NCI-H146 treated with DMSO at 0.1 percent for 48 hours (cell line): ENCODE results near the gene RAPGEF6.
"Not testable (repeated sequence)": the region's sequence is repeated elsewhere in the genome, so short reads cannot be mapped to it uniquely, and the experiment has no call there.

ENCODE experiments used
- DNase-seq: peaks from one replicate; lab custom pipeline; 2025; ENCODE audit not compliant: unreplicated experiment; lab: John Stamatoyannopoulos, UW

RAPGEF6 gene, protein sequence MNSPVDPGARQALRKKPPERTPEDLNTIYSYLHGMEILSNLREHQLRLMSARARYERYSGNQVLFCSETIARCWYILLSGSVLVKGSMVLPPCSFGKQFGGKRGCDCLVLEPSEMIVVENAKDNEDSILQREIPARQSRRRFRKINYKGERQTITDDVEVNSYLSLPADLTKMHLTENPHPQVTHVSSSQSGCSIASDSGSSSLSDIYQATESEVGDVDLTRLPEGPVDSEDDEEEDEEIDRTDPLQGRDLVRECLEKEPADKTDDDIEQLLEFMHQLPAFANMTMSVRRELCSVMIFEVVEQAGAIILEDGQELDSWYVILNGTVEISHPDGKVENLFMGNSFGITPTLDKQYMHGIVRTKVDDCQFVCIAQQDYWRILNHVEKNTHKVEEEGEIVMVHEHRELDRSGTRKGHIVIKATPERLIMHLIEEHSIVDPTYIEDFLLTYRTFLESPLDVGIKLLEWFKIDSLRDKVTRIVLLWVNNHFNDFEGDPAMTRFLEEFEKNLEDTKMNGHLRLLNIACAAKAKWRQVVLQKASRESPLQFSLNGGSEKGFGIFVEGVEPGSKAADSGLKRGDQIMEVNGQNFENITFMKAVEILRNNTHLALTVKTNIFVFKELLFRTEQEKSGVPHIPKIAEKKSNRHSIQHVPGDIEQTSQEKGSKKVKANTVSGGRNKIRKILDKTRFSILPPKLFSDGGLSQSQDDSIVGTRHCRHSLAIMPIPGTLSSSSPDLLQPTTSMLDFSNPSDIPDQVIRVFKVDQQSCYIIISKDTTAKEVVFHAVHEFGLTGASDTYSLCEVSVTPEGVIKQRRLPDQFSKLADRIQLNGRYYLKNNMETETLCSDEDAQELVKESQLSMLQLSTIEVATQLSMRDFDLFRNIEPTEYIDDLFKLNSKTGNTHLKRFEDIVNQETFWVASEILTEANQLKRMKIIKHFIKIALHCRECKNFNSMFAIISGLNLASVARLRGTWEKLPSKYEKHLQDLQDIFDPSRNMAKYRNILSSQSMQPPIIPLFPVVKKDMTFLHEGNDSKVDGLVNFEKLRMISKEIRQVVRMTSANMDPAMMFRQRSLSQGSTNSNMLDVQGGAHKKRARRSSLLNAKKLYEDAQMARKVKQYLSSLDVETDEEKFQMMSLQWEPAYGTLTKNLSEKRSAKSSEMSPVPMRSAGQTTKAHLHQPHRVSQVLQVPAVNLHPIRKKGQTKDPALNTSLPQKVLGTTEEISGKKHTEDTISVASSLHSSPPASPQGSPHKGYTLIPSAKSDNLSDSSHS (N-terminal part only)

DNA sequence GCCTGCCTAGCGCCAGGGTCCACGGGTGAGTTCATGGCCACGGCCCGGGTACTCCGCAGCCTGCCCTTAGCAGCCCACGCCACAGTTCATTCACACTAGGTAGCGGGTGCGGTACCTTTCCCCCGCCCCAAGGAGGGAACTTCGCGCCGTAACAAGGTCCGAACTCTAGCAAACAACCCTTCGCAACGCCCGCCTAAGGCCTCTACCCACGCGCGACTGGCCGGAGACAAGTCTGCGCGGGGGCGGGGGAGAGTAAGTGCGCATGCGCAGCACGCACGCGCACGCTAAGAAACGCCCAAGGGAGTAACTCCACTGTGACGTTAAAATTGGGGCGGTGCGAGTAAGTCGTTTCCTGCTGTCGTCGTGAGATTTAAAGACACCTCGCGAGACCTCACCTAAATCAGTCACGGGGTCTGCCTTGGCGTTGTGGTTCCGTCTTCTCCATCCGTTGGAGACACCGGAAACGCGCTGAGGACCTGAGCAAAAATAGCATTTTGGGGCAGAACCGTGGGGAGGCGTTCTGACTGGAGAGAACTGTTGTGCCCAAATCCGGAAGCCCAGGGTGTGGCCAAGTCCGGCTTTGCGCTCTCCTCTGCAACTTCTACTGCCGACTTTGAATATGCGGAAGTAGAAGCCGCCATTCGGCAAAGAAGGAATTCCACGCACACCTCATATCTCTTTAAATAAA lies at the start of gene RAPGEF6:
Gene RAPGEF6 (minus strand): TSS at position 234 of the 688 bp plus-strand sequence. CDS start 199 bp downstream, at position 35.
- DNase-seq, result peak; percentile 94

DNA sequence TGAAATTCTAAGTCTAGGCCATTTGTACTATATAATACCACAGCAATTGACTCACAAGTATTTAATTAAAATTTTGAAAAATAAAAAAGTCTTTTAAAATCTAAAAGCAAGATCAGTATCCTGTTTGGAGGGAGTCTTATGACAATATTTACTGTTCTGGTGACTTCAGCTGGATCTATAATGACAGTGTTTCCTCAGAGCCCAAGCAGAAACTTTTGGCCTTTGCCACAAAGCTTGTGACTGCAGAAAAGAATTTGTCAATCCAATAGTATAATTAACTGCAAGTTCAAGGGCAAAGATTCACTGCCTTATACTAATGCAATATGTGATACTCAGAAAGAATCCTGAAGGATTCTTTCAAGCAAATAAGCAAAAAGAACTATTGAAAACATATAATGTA lies 49.6 kb upstream of the RAPGEF6 start:
- no peak for DNase-seq

DNA sequence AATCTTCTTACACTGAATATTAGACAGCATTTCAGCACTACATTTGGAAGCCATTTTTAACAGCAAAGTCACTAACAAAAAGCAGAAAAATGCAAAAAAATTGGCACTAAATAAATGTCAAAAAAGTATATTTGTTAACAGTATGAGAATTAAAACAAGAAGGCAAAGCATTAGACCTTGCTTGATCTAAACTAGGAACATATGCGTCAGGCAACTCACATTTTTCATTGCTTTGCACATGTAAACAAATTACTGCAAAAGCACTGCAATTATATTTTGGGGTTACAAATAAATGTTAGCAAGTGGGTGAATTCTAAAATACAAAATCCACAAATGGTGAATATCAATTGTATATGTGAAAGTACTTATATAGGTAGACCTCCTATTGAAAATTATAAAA lies 49.0 kb upstream of the RAPGEF6 start:
- DNase-seq, result no peak

DNA sequence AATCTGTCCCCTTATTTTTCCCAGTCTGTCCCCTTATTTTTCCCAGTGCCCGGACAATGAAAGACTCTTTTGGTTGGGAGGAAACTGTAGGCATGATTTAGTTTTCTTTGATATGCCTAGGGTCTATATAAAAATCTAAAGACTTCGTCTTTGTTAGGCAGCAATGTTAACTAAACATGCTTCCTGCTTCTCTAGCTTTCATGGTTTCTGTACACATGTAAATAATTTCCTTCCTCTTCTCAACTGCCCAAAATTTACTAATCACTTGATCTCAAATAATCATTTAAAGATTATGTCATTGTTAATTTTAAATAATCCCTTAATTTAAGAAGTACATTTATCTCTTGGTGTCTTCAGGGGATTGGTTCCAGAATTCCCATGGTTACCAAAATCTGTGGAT lies 47.8 kb upstream of the RAPGEF6 start:
- DNase-seq, result no peak

DNA sequence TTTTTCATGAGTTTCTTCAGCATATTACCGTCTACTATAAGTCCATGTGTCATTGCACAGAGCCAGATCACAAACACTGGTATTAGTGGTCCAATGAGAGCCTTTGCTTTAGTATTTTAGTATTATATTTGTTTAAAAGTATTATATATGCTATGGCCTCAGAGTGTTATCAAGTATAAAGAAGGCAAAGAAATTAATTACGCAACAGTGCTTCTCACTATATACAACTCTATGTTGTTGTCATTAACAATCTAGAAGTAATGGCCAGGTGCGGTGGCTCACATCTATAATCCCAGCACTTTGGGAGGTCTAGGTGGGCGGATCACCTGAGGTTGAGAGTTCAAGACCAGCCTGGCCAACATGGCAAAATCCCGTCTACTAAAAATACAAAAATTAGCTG lies 47.1 kb upstream of the RAPGEF6 start:
- no peak for DNase-seq

DNA sequence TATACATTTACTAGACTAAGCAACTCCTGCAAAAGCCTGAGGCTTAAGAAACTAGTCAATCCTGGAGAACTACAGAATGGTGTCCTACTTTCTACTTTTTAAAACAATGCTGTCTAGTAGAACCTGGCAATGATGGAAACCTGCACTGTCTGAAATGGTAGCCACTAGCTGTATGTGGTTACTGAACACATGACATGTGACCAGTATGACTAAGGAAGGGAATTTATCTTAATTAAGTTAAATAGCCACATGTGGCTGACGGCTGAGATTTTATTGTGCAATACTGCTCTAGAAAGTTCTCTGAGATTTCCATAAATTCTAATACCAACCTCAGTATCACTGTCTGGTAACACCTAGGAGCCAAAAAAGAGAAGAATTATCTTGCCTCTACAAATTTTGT lies 44.9 kb upstream of the RAPGEF6 start:
- no peak for DNase-seq

DNA sequence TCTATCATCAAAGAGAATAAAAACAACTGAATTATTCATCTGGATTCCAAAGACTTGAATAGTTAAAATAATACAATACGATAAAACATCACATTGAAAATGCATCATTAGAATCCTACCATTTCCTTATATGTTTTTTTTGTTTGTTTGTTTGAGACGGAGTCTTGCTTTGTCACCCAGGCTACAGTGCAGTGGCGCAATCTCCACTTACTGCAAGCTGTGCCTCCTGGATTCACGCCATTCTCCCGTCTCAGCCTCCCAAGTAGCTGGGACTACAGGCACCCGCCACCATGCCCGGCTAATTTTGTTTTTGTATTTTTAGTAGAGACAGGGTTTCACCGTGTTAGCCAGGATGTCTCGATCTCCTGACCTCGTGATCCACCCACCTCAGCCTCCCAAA lies 43.2 kb upstream of the RAPGEF6 start:
- DNase-seq, result not testable (repeated sequence)

DNA sequence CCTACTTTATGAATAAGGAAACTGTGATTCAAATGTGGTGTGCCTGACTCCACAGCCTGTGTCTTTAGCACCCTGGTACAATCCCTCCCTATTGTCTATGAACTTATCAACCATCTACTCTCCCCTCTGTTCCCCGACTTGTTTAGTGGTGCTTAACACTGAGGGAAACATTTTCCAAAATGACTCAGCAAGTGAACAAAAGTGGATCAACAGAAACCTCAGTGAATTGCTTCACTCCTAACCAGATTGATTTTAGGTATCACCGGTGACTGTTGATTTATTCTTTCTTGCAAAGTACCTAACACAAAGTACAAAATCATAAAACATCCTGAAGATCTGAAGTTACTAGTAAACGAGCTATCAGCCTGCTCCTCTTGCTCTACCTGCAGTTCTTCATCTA lies 42.1 kb upstream of the RAPGEF6 start:
- no peak for DNase-seq

DNA sequence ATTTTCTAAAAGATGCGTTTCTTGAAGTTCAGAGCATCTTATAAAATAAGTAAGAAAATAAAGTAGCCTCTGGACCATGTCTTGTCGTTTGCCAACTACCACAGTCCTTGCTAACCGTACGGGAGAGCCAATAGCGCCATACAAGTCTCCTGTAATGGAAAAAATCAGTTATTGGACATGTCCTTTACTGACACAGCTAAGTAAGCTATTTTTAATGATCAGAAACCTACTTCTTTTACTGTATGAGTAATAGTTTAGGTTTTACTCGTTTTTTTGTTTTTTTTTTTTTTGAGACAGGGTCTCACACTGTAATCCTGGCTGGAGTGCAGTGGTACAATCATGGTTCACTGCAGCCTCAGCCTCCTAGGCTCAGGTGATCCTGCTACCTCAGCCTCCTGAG lies 37.7 kb upstream of the RAPGEF6 start:
- no peak for DNase-seq

DNA sequence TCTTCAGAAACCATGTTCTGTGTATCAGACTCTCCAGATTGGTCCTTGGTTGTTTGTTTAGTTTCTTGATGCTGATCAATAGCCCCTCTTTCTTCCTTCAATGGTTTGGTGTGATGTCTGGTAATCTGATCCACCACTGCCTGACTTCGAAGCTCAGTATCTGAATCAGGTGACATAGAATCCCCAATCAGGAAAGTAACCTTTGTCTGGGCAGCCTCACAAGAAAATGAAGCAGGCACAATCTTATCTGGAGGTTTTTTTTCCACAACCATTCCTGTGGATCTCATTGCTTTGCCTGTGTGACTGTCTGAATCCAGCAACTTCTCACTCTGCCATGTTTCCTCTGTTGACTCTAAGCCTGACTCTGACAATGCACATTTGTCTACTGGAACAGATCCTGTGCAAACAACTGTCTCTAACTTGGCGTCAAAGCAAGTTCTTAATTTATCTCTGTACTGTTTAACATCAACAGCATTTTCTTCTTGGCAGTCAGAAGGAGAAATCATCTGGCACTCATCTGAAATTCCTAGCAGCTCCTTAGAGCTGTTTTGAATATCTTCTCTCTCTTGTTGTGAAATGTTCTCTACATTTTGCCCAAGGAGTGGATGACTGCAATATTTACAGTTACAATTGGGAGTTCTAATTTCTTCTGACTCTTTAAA lies 37.1 kb upstream of the RAPGEF6 start:
- no peak for DNase-seq

DNA sequence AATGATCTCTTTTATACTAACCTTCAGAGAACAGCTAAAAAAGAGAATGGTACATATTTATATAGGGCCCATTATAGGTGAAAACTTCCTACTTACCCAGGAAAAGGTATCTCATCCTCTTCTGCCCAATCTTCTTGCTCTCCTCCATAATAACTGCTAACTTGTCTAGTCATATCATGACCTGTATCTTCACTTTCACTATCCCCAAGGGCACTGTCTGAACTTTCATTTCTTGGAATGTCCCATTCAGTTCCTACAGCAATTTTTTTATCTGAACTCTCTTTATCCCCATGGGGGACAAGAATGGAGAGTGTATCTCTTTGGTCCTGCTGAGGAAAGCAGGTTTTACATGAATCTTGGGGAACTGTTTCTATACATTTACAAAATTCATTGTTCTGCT lies 36.4 kb upstream of the RAPGEF6 start:
- DNase-seq, result no peak

DNA sequence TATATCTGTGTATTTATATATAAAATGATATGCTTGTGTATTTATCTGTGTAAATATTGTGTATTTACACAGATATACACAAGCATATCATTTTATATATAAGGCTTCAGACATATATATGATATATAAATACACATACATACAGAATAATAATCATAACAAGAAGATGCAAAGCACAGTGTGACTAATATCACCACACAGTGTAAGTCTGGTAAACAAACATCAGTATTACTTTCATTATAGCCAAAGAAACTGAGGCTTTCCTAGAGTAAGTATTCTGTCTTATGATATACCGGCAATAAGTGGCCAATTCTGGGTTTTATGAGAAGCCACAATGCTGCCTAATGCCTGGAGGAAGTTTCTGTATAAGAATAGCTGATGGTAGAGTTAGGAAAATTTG lies 29.9 kb upstream of the RAPGEF6 start:
- DNase-seq, result no peak

DNA sequence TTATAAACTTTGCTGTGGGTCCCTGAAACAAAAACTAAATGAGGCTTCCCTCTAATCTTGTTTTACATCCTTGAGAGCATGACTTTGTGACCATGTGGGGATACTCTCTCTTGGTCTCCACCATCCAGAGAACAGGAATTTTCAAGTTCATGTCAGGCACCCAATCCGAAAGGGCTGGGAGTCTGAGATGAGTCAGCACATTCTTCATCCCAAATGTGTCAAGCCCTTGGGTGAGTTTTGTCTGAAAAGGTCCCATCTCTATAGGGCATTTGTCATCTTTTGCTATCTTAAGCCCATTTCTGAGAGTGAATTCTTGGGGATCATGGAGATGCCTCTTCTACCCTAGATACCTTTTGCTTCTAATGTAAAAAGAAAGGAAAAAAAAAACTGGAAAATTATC lies 26.9 kb upstream of the RAPGEF6 start:
- DNase-seq, result no peak

DNA sequence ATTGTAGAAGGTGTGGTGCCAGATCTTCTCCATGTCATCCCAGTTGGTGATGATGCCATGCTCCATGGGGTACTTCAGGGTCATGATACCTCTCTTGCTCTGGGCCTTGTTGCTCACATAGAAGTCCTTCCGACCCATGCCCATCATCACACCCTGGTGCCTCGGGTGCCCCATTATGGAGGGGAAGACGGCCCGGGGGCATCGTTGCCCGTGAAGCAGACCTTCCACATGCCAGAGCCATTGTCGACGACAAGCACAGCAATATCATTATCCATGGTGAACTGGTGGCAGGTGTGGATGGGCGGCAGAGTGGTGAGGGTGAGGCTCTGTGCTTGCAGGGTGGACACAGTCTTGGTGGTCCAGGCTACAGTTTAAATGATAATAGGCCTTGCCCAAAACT lies 24.8 kb upstream of the RAPGEF6 start:
- no peak for DNase-seq

DNA sequence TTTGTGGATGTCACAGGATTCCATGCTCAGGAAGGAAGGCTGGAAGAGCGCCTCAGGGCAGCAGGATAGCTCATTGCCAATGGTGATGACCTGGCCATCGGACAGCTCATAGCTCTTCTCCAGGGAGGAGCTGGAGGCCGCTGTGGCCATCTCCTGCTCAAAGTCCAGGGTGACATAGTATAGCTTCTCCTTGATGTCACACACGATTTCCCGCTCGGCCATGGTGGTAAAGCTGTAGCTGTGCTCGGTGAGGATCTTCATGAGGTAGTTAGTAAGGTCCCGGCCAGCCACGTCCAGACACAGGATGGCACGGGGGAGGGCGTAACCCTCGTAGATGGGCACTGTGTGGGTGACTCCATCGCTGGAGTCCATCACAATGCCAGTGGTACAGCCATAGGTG lies 24.3 kb upstream of the RAPGEF6 start:
- DNase-seq, result no peak

DNA sequence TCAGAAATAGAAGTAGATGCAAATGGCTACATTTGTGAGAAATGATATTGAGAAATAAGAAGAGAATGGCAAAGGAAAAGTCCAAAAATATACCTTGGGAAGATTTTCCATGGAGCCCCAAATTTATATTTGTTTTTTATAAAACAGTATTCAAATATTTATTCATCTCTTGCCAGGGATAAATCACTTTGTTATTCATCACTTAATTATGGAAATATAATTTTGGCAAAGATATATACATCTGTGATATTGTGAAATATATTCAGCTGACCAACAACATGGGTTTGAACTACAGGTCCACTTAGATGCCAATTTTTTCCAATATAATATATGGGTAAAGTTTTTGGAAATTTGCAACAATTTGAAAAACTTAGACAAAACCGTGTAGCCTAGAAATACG lies 19.7 kb upstream of the RAPGEF6 start:
- DNase-seq, result no peak

DNA sequence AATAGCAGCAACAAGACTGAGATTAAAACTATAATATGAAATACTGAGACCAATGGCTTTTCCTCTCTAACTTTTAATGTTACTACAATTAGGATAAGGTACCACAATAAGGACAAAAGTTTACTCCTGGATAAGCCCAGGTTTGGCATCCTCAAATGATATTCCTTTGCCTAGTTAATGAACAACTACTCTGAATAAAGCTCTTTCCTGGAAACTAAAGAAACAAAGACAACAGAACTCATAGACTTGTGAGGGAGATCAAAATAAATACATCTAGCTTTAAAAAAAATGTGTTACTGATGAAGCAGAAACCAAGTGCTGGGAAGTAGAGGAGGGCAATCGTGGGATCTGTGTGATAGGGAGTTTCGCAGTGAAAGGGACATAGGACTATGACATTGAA lies 19.3 kb upstream of the RAPGEF6 start:
- no peak for DNase-seq

DNA sequence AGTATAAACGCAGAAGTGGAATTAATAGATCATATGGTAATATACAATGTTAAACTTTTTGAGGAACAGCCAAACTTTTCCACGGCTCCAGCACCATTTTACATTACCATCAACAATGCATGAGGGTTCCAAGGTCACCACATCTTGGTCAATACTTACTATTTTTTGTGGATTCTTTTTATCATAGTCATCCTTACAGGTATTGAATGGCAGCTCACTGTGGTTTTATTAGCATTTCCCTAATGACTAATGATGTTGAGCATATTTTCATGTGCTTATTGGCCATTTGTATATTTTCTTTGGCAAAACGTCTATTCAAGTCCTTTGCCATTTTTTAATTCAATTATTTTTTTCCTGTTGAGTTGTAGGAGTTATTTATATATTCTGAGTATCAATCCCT lies 14.1 kb upstream of the RAPGEF6 start:
- no peak for DNase-seq

DNA sequence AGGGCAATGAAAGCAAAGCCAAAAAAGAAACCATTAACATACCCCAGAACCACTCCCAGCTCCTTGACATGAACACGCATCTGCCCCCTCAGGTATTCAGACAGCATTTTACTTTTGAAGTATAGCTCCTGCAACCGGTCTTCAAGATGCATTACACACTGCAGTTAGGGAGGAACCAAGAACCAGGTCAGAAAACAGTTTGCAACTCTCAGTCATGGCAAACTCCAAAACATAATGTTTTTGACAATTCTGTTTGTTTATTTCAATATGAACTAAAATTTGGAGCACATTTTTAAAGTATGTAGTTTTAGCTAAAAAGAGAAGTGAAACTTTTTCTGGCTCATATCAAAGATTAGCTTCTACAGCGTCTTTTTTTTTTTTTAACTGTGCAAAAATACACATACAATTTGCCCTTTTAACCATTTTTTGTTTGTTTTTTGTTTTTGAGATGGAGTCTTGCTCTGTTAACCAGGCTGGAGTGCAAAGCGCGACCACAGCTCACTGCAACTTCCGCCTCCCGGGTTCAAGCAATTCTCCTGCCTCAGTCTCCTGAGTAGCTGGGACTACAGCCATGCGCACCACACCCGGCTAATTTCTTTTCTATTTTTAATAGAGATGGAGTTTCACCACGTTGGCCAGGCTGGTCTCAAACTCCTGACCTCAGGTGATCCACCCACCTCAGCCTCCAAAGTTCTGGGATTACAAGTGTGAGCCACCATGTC lies 12.2 kb upstream of the RAPGEF6 start:
- no peak for DNase-seq

DNA sequence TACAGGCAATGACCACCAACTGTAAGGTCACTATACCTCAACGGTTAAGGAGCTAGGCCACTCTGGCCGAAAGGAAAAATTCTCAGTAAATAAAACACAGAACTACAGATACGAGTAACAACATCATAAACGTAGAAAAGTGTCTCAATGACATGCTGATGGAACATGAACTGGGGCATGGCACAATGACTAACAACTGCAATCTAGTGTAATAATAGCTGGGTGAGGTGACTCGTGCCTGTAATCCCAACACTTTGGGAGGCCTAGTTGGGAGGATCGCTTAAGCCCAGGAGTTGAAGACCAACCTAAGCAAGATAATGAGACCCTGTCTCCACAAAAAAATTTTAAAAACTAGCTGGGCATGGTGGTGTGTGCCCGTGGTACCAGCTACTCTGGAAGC lies 9.8 kb upstream of the RAPGEF6 start:
- no peak for DNase-seq
